Panc1 (cell line): ENCODE measurements around the gene FARP2.

Experiments used
- CTCF ChIP-seq: fragments of 450-650 bp; IDR thresholded peaks from 2 replicates; pipeline ENCODE4 v1.5.1; 2017; ENCODE audit warnings: mild to moderate bottlenecking
- POLR2AphosphoS5 ChIP-seq: IDR thresholded peaks from 2 replicates; pipeline ENCODE4 v1.6.1; 2012; ENCODE audit warnings: mild to moderate bottlenecking, low read depth, low read length, moderate library complexity
- SIN3A ChIP-seq: IDR thresholded peaks from 2 replicates; pipeline ENCODE4 v1.6.1; 2012; ENCODE audit warnings: low read depth, mild to moderate bottlenecking, low read length, moderate library complexity, borderline replicate concordance; ENCODE audit not compliant: insufficient read depth
- TCF7L2 ChIP-seq: IDR thresholded peaks from 2 replicates; pipeline ENCODE4 v1.6.1; 2011; ENCODE audit warnings: mild to moderate bottlenecking, low read depth, low read length, inconsistent platforms

GRCh38 chr2:241359481-241360045, 3.5 kb downstream of the FARP2 start:
- TF ChIP-seq CTCF = no peak
- TF ChIP-seq POLR2AphosphoS5 = no peak
- TF ChIP-seq TCF7L2 = no peak
- TF ChIP-seq SIN3A = no peak
